ENCODE measurements around the gene SCAP. TPM values are rescaled to one million over a fixed set of nuclear protein-coding genes. Genes with fewer than 3 reads are reported as not detected.

The SCAP gene
- total RNA-seq, 6 donors from 2014 or later = 65.7 to 134 (median 81.8) TPM

- 92% methylated on average over 8 to 15 of the region's 15 CpGs for WGBS, 2 donors
These were observed 66.5 kb downstream of the SCAP start for GRCh38 chr3:47409284-47409683.

GRCh38 chr3:47408839-47409229 is 66.9 kb downstream of the SCAP start:
- Histone ChIP-seq H3K27ac (no peak overlapping the region), H3K36me3 (peaks cover 41 to 84% (median 78%) of the 10 kb centered on the region in 4 donors), H3K27me3 (no peaks in the 10 kb centered on the region), H3K4me1 (peaks cover 11 to 22% (median 18%) of the 10 kb centered on the region in 4 donors), H3K9me3 (no peaks in the 10 kb centered on the region), H3K4me3 (no peak overlapping the region)
- ATAC-seq (ENCODE audit: low FRiP score in 2 of 2) = no peak
- 97% methylated on average over 5 to 15 of the region's 15 CpGs for WGBS, 2 donors
- TF ChIP-seq POLR2A (IDR thresholded peaks at IDR 0.05) (no peak), EP300 (IDR thresholded peaks at IDR 0.05) (no peak), POLR2AphosphoS5 (IDR thresholded peaks at IDR 0.05) (no peak)
- TF ChIP-seq, protein P1, sequence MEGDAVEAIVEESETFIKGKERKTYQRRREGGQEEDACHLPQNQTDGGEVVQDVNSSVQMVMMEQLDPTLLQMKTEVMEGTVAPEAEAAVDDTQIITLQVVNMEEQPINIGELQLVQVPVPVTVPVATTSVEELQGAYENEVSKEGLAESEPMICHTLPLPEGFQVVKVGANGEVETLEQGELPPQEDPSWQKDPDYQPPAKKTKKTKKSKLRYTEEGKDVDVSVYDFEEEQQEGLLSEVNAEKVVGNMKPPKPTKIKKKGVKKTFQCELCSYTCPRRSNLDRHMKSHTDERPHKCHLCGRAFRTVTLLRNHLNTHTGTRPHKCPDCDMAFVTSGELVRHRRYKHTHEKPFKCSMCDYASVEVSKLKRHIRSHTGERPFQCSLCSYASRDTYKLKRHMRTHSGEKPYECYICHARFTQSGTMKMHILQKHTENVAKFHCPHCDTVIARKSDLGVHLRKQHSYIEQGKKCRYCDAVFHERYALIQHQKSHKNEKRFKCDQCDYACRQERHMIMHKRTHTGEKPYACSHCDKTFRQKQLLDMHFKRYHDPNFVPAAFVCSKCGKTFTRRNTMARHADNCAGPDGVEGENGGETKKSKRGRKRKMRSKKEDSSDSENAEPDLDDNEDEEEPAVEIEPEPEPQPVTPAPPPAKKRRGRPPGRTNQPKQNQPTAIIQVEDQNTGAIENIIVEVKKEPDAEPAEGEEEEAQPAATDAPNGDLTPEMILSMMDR (IDR thresholded peaks at IDR 0.05) = no peak
- peak in 1 of 2 donors; percentile 66 for DNase-seq

More at GRCh38 chr3:47409284-47409683, 66.5 kb downstream of the SCAP start:
- peaks cover 11 to 22% (median 17%) of the 10 kb centered on the region in 4 donors for H3K4me1 ChIP-seq
- H3K4me3 ChIP-seq = no peak overlapping the region
- TF ChIP-seq POLR2AphosphoS5 (IDR thresholded peaks at IDR 0.05) (no peak), EP300 (IDR thresholded peaks at IDR 0.05) (no peak), POLR2A (IDR thresholded peaks at IDR 0.05) (no peak)
- TF ChIP-seq, protein P1 (IDR thresholded peaks at IDR 0.05) = no peak
- ATAC-seq (ENCODE audit: low FRiP score in 2 of 2) = no peak
- no peaks in the 10 kb centered on the region for H3K9me3 ChIP-seq
- no peak overlapping the region for H3K27ac ChIP-seq
- peaks cover 44 to 88% (median 82%) of the 10 kb centered on the region in 4 donors for H3K36me3 ChIP-seq
- H3K27me3 ChIP-seq = no peaks in the 10 kb centered on the region
- peak in 1 of 2 donors; percentile 65 for DNase-seq

DNA sequence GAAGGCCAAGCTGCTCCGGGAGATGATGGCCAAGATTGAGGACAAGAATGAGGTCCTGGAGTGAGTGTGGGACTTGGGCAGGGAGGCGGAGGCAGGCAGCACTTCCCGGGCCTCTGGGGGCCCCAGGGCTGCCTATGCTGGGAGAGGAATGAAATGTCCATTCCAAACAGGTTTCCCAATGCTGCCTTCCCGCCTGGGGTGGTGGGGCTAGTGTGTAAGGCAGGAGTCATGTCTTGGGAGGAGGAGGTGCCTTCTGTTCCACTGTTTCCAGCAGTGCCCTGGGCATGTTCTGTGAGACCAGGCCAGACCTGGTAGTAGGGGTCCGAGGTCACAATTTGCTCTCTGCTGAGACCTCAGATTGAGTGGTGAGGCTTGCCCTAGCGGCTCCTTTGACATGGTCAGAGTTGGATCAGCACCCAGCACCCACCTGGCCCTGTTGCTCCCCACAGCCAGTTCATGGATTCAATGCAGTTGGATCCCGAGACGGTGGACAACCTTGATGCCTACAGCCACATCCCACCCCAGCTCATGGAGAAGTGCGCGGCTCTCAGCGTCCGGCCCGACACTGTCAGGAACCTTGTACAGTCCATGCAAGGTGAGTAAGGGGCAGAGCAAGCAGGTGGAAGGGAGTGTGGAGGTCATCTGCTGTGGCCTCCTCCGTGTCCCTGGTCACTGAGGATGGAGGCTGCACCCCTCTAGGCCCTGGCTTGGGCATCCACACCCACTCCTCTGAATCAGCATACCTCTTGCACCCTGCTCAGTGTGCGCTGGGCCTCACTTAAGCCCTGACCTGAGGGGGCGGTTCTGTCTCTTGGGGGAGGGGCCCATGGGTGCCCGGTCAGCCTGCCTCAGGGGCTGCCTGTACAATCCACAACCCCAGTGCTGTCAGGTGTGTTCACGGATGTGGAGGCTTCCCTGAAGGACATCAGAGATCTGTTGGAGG is 67.6 kb downstream of the SCAP start:
- Histone ChIP-seq H3K4me1 (peaks cover 11 to 22% (median 18%) of the 10 kb centered on the region in 4 donors), H3K36me3 (peaks cover 34 to 84% (median 72%) of the 10 kb centered on the region in 4 donors), H3K27ac (no peak overlapping the region), H3K27me3 (no peaks in the 10 kb centered on the region), H3K9me3 (no peaks in the 10 kb centered on the region), H3K4me3 (no peak overlapping the region)
- TF ChIP-seq POLR2AphosphoS5 (IDR thresholded peaks at IDR 0.05) (no peak), EP300 (IDR thresholded peaks at IDR 0.05) (no peak), POLR2A (IDR thresholded peaks at IDR 0.05) (no peak)
- TF ChIP-seq, protein P1 (IDR thresholded peaks at IDR 0.05) = no peak
- DNase-seq (peak in 1 of 2 donors; percentile 58), ATAC-seq (ENCODE audit: low FRiP score in 2 of 2) (no peak)
- WGBS, 2 donors = 94% methylated on average over 15 to 18 of the region's 18 CpGs

- TF ChIP-seq POLR2AphosphoS5 (IDR thresholded peaks at IDR 0.05) (no peak), EP300 (IDR thresholded peaks at IDR 0.05) (no peak), POLR2A (IDR thresholded peaks at IDR 0.05) (no peak)
- TF ChIP-seq, protein P1 (IDR thresholded peaks at IDR 0.05) = no peak
- 93 to 96% methylated on average over 7 of the region's 7 CpGs for WGBS, 2 donors
- Histone ChIP-seq H3K27me3 (no peaks in the 10 kb centered on the region), H3K27ac (no peak overlapping the region), H3K36me3 (peaks cover 28 to 75% (median 64%) of the 10 kb centered on the region in 4 donors), H3K4me3 (no peak overlapping the region), H3K4me1 (peaks cover 11 to 22% (median 18%) of the 10 kb centered on the region in 4 donors), H3K9me3 (no peaks in the 10 kb centered on the region)
- DNase-seq (no peak), ATAC-seq (ENCODE audit: low FRiP score in 2 of 2) (no peak)
These were observed 68.5 kb downstream of the SCAP start for GRCh38 chr3:47407237-47407636.
